Transverse colon (tissue), 4 donors: ENCODE data around the gene SSTR1. TPM values are rescaled to one million over a fixed set of nuclear protein-coding genes. Genes with fewer than 3 reads are reported as not detected.

ENCODE experiments used
- DNase-seq: peaks from one replicate; pipeline ENCODE4 v3.0.0-alpha.2; 2019
- H3K27ac ChIP-seq, 4 donors: fragments of 200-600 bp; sonication (generic); 2 replicates each; pipeline ENCODE4 v1.5.1; 2016 to 2018; ENCODE audit warnings: inconsistent platforms in 4 of 4
- H3K27me3 ChIP-seq: fragments of 200-600 bp; sonication (generic); 2 replicates; pipeline ENCODE4 v1.5.1; 2017; ENCODE audit warnings: inconsistent platforms
- H3K36me3 ChIP-seq, 4 donors: fragments of 200-600 bp; sonication (generic); 2 replicates each; pipeline ENCODE4 v1.5.1; 2017 to 2019; ENCODE audit warnings: inconsistent platforms in 4 of 4
- H3K4me1 ChIP-seq, 4 donors: fragments of 200-600 bp; sonication (generic); 2 replicates each; pipeline ENCODE4 v1.5.1; 2017 to 2020; ENCODE audit warnings: inconsistent platforms in 4 of 4
- H3K4me3 ChIP-seq, 4 donors: fragments of 200-600 bp; sonication (generic); 1 replicate in 1 of 4; 2 replicates in 3 of 4; pipeline versions ENCODE4 v1.5.1 to v1.6.1; 2017 to 2019; ENCODE audit warnings: inconsistent platforms in 4 of 4
- H3K9me3 ChIP-seq, 2 donors: fragments of 200-600 bp; sonication (generic); 2 replicates each; pipeline ENCODE4 v1.5.1; 2017 to 2019; ENCODE audit warnings: inconsistent platforms in 2 of 2
- EP300 ChIP-seq: sonication (generic); formaldehyde crosslinking; IDR thresholded peaks from one replicate; pipeline ENCODE4 v1.6.1; 2017; ENCODE audit warnings: antibody characterized with exemption, low read depth
- POLR2A ChIP-seq: fragments of 450-650 bp; IDR thresholded peaks from one replicate; pipeline ENCODE4 v1.6.1; 2016; ENCODE audit warnings: antibody characterized with exemption, mild to moderate bottlenecking, moderate library complexity
- POLR2AphosphoS5 ChIP-seq, 3 donors: sonication (generic); formaldehyde crosslinking; IDR thresholded peaks; one replicate each; pipeline ENCODE4 v1.6.1; 2016; ENCODE audit warnings: antibody characterized with exemption in 3 of 3
- WGBS, 2 donors: methylation state at CpG; one replicate each; pipeline ENCODE4 v1.1.5; 2018; ENCODE audit warnings: low coverage in 1 of 2; 5-methylcytosine and 5-hydroxymethylcytosine counted together
- in situ Hi-C, 4 donors: fragments of 200-750 bp; cut with MboI; loops; one replicate each; pipeline versions ENCODE4 v1.15.0 to v1.15.1; 2017; ENCODE audit warnings: low sequenced_read_pairs in 3 of 4, low pct_ligation_motif_present in 1 of 4, low pct_unique_long_range_greater_than_20kb in 1 of 4
- intact Hi-C: fragments of 100-400 bp; cut with DNase I; formaldehyde crosslinking; loops from one replicate; pipeline ENCODE4 v1.15.1; 2023; ENCODE audit warnings: low total_unique reads
- total RNA-seq, 4 donors: library from RNA; depleted of rRNA; stranded (reverse); fragments of >200 nt; gene quantifications; one replicate each; pipeline ENCODE4 v1.1.0, GENCODE V29; 2016
- TF ChIP-seq, protein P1 (sequence below), 5 experiments: fragments of 200-600 bp in 3 of 5; fragments of 450-650 bp in 2 of 5; sonication (generic) in 3 of 5; IDR thresholded peaks; 1 replicate in 2 of 5; 2 replicates in 3 of 5; pipeline ENCODE4 v1.5.1; 2016 to 2017; ENCODE audit warnings: antibody characterized with exemption in 5 of 5, inconsistent platforms in 3 of 5, mild to moderate bottlenecking in 2 of 5, moderate library complexity in 1 of 5

SSTR1 gene
- total RNA-seq, 4 donors from 2014 or later, result 1.6 to 10.1 (median 6.9) TPM

DNA sequence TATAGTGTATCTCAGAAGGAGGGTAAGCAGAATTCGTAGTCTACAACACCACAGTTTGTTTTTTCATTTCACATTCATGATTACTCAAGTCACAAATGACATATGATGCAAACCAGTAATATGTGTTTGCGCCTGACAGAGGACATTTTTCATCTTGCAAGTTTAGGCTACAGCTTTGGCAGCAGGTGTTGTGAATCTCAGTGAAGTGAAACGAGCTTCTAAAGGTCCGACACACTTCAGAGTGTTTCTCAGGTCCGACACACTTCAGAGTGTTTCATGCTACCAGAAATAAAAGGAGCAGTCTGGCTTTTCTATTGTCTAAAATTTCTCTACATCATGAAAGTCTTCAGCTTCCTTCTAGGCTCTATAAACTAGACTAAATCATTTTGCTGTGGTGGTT, 25.5 kb downstream of the SSTR1 start:
- no peak overlapping the region for H3K4me3 ChIP-seq
- TF ChIP-seq POLR2A (no peak), POLR2AphosphoS5 (IDR thresholded peaks at IDR 0.05) (no peak), EP300 (no peak)
- TF ChIP-seq, protein P1, sequence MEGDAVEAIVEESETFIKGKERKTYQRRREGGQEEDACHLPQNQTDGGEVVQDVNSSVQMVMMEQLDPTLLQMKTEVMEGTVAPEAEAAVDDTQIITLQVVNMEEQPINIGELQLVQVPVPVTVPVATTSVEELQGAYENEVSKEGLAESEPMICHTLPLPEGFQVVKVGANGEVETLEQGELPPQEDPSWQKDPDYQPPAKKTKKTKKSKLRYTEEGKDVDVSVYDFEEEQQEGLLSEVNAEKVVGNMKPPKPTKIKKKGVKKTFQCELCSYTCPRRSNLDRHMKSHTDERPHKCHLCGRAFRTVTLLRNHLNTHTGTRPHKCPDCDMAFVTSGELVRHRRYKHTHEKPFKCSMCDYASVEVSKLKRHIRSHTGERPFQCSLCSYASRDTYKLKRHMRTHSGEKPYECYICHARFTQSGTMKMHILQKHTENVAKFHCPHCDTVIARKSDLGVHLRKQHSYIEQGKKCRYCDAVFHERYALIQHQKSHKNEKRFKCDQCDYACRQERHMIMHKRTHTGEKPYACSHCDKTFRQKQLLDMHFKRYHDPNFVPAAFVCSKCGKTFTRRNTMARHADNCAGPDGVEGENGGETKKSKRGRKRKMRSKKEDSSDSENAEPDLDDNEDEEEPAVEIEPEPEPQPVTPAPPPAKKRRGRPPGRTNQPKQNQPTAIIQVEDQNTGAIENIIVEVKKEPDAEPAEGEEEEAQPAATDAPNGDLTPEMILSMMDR (IDR thresholded peaks at IDR 0.05), result no peak
- no peaks in the 10 kb centered on the region for H3K4me1 ChIP-seq
- H3K9me3 ChIP-seq, result no peaks in the 10 kb centered on the region
- in situ Hi-C loops (no loop called here), intact Hi-C loops (no loop called here)
- 62 to 64% methylated on average over 5 of the region's 5 CpGs for WGBS, 2 donors
- no peak for DNase-seq
- no peaks in the 10 kb centered on the region for H3K27me3 ChIP-seq
- no peaks in the 10 kb centered on the region for H3K36me3 ChIP-seq
- H3K27ac ChIP-seq, result no peak overlapping the region

- intact Hi-C loops (no loop called here), in situ Hi-C loops (no loop called here)
- no peak for DNase-seq
- TF ChIP-seq POLR2AphosphoS5 (IDR thresholded peaks at IDR 0.05), result no peak
- TF ChIP-seq POLR2A, result no peak
- TF ChIP-seq, protein P1 (IDR thresholded peaks at IDR 0.05), result no peak
- no peak for TF ChIP-seq EP300
- Histone ChIP-seq H3K4me1 (no peaks in the 10 kb centered on the region), H3K9me3 (no peaks in the 10 kb centered on the region), H3K36me3 (no peaks in the 10 kb centered on the region), H3K27ac (no peak overlapping the region), H3K4me3 (no peak overlapping the region), H3K27me3 (no peaks in the 10 kb centered on the region)
- WGBS, 2 donors, result 86% methylated on average over 1 of the region's 1 CpG; no CpG with 5 or more reads in 1 of the 2 donors
Measured at GRCh38 chr14:38238332-38238731, 30.6 kb downstream of the SSTR1 start.

GRCh38 chr14:38238878-38239277, 31.2 kb downstream of the SSTR1 start:
- TF ChIP-seq, protein P1 (IDR thresholded peaks at IDR 0.05), result no peak
- no peak for TF ChIP-seq POLR2A
- TF ChIP-seq EP300, result no peak
- TF ChIP-seq POLR2AphosphoS5 (IDR thresholded peaks at IDR 0.05), result no peak
- Histone ChIP-seq H3K4me3 (no peak overlapping the region), H3K4me1 (no peaks in the 10 kb centered on the region), H3K9me3 (no peaks in the 10 kb centered on the region), H3K27ac (no peak overlapping the region), H3K27me3 (no peaks in the 10 kb centered on the region), H3K36me3 (no peaks in the 10 kb centered on the region)
- intact Hi-C loops (no loop called here), in situ Hi-C loops (no loop called here)
- no peak for DNase-seq

- in situ Hi-C loops (no loop called here), intact Hi-C loops (no loop called here)
- WGBS, 2 donors, result 36 to 62% methylated on average over 1 of the region's 1 CpG
- TF ChIP-seq EP300 (no peak), POLR2A (no peak), POLR2AphosphoS5 (IDR thresholded peaks at IDR 0.05) (no peak)
- TF ChIP-seq, protein P1 (IDR thresholded peaks at IDR 0.05), result no peak
- DNase-seq, result no peak
- peaks cover 3% of the 10 kb centered on the region for H3K27me3 ChIP-seq
- H3K36me3 ChIP-seq, result no peaks in the 10 kb centered on the region
- no peaks in the 10 kb centered on the region for H3K4me1 ChIP-seq
- no peaks in the 10 kb centered on the region for H3K9me3 ChIP-seq
- H3K27ac ChIP-seq, result no peak overlapping the region
- no peak overlapping the region for H3K4me3 ChIP-seq
Measured at GRCh38 chr14:38243696-38244240, 36.1 kb downstream of the SSTR1 start.
